Measurements from ENCODE around the gene MSRB3. TPM values are rescaled to one million over a fixed set of nuclear protein-coding genes. Genes with fewer than 3 reads are reported as not detected.
A peak's percentile ranks its signal among the peaks of the same experiment; 100 is the strongest.
"Not testable (repeated sequence)": the region's sequence is repeated elsewhere in the genome, so short reads cannot be mapped to it uniquely, and the experiment has no call there.

Gene MSRB3
- total RNA-seq, 1 donor from 2014 or later: 67.8 TPM

DNA sequence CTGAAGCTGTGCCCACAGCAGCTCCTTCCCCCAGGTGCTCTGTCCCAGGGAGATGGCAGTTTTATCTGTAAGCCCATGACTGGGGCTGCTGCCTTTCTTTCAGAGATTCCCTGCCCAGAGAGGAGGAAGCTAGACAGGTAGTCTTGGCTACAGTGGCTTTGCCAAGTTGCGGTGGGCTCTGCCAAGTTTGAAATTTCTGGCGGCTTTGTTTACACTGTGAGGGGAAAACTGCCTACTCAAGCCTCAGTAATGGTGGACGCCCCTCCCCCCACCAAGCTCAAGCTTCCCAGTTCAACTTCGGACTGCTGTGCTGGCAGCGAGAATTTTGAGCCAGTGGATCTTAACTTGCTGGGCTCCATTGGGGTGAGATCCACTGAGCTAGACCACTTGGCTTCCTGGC lies 124.7 kb downstream of the MSRB3 start:
- DNase-seq: no peak

DNA sequence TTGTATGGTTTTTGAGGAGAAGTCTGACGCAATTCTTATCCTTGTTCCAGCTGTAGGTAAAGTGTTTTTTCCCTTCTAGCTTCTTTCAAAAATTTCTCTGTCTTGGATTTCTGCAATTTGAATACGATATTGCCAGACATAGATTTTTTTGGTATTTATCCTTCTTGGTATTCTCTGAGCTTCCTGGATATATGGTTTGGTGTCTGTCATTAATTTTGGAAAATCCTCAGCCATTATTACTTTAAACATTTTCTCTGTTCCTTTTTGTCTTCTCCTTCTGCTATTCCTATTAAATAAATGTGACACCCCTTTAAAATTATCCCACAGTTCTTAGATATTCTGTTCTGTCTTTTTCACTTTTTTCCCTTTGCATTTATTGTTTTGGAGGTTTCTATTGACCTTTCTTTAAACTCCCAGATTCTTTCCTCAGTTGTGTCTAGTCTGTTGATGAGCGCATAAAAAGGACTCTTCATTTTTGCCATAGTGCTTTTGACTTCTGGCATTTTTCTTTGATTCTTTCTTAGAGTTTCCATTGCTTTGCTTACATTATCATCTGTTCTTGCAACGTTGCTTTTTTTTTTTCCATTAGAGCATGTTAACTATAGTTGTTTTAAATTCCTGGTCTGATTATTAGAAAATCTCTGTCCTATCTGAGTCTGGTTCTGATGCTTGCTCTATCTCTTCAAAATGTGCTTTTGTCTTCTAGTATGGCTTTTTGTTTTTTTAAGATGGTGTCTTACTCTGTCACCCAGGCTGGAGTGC lies 129.1 kb downstream of the MSRB3 start:
- DNase-seq: no peak

DNA sequence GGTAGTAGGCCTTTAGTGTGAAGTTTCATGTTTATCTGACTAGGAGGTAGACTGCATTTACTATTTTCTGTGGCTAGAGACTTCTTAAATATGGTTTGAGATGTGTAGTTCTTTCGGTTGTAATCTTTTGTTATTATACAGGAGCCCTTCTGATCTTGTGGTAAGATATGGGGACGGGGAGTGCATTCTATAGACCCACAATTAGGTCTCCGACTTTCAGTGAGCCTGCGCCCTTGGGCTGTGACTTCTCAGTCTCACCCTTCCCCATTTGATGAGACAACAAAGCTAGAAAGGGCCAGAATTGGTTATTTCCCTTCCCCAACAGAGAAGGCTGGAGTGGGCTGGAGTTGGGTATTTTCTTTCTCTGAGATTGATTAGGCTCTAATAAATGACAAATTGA lies 130.0 kb downstream of the MSRB3 start:
- DNase-seq: no peak

DNA sequence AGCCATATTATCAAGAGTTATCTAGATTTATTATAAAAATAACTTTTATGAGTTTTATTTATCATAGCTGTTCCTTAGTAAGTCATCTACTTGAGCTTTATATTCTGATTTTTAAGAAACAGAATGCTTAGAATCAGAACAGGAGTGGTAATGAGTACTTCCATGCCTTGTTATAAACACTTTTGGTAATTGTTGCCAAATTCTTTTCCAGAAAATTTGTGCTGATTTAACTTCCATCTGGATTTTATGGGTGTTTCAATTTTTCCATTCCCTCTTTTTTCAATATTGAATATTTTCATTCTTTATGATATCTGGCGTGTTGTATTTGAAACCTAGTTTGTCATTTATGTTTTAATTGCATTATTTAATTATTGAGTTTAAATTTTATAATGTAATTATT lies 131.2 kb downstream of the MSRB3 start:
- DNase-seq: peak; percentile 8

DNA sequence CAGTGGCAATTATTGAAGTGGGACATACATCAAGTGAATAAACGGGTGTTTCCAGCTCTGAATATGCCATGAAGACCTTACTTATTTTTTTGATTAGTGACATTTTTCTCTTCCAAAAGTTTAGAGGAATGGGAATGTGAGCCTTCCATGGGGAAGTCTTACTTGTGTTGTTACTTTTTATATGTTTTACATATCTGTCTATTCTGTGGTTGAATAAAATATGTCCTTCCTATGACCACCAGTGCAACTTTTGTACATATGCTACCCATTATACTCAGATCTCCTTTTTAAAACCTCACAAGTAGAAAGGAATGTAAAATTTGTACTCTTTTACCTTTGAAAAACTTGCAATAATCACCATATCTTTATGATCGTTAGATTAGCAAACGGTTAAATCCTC lies 132.7 kb downstream of the MSRB3 start:
- no peak for DNase-seq

DNA sequence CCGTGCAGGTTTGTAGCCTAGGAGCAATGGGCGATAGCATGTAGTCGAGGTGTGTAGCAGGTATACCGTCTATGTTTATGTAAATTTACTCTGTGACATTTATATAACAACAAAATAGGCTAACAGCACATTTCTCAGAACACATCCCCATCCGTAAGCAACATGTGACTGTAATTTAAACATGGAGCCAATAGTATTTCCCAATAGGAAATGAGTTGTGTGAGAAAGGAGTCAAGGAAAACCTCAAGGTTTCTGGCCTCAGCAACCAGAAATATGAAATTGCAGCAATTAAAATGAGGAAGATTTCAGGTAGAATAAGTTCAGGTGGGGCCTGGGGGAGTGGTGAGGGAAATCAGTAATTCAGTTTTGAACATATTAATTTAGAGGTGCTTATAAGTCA lies 136.0 kb downstream of the MSRB3 start:
- no peak for DNase-seq

DNA sequence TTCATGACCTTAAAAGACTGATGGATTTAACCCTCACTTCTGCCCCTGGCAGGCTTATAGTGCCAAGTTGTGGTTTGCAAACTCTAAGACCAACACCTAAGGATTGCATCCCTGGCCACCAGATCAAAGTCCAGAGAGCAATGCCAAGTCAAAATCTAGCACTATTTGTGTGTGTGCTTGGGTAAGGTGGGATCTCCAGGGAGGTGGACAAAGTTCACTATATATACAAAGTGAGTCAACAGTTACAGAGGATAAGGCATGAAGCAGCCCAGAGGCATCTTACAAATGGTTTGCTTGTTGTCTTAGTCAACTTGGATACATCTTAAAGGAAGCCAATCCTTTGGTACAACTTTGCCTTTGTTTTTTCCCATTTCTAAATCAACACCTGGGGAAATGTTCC lies 137.3 kb downstream of the MSRB3 start:
- DNase-seq: no peak

DNA sequence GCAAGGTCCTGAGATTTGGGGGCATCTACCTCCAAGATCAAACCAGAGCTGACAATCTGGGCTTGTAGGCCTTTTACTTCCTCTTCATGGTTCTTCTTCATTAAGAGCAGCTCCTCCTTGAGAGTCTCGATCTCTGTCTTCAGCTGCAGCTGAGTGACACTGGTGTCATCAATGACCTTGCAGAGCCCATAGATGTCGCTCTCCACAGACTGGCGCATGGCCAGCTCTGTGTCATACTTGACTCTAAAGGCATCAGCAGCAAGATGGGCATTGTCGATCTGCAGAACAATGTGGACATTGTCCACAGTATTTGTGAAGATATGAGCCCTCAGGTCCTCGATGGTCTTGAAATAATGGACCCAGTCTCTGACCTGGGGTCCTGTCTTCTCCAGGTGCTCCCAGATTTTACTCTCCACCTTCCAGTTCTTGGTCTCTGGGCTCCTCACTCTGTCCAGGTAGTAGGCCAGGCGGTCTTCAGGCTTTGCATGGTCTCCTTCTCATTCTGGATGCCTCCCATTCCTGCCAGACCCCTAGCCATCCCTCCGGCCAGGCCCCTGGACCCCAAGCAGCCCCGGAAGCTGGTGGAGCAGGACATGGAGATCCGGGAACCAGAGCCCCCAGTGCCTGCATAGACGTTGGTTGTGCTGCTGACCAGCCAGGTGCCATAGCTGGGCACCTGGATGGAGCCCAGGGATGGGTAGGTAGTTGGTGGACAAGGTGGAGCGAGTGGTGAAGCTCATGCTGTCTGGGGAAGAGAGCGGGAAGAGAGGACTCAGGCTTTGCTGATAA lies 141.0 kb downstream of the MSRB3 start:
- DNase-seq: no peak

DNA sequence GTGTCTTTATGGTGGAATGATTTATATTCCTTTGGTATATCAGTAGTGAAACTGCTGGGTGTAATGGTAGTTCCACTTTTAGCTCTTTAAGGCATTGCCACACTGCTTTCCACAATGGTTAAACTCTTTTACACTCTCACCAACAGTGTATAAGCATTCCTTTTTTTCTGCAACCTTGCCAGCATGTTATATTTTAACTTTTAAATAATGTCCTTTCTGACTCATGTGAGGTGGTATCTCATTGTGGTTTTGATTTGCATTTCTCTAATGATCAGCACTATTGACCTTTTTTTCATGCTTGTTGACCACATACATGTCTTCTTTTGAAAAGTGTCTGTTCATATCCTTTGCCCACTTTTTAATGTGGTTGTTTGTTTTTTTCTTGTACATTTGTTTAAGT lies 142.5 kb downstream of the MSRB3 start:
- no peak for DNase-seq

DNA sequence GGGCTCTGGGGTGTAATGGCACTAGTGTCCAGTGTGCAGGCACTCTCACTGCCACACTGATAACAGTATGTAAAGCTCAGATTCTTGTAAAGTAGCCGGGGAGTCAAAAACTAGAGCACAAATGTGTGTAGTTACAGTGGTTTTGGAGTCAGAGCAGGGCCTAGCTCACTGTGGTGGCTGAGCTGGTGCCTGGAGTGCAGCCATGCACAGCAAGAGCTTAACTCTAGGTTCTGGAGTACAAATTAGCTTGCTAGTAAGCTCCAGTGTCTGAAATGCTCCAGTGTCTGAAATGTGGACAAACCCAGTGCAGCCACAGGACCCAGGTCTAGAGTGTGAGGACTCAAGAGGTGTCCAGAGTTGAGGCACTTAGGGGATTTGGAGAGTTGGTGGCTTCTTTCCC lies 149.2 kb downstream of the MSRB3 start:
- DNase-seq: no peak

DNA sequence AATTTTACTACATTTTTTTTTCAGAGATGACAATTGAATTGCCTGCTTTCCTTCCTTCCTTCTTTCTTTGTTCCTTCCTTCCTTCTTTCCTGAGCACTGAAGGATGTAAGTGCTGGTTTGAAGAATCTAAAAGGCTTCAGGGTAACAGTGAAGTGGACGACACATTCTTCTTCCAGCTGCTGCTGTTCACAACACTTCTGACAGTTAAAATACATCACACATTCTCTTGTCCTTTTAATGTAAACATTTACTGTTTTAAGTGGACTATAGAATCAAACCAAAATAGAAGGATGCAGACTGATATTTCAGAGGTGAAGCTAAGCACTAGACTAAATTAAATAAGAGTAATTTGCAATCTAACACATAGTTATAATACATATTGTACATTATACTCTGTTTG lies 151.5 kb downstream of the MSRB3 start:
- DNase-seq: peak; percentile 7

DNA sequence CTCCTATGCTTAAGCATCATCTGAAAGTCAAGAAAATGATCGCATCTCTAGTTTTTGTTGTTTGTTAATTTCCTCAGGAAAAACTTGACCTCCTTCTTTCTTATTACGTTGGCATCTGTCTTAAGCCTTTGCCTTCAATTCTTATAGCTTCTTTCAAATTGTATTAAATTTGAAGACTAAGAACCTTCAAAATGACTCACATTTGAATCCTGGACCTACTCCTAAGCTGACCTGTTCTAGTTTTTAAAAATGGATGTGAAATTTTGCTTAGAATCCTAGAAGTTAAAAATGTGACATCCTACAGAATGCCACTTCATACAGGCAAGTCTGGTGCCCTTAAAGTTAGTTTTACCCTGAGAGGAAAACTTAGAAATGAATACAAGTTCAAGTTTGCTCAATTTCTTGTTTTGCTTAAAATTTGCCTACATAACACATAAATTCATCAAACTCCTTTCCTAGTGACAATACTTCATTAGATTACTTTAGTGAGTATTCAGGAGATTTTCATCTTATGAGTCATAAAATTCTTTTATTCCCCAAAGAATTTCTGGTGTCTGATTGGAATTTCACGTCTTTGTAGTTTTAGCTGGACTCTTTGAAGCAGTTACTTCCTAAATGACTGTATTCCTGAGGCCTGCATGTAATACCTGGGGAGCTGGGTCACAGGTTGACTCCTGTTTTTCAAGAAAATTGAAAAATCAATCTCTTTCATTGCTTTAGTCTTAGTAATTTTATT lies 152.3 kb downstream of the MSRB3 start:
- DNase-seq: peak; percentile 28

DNA sequence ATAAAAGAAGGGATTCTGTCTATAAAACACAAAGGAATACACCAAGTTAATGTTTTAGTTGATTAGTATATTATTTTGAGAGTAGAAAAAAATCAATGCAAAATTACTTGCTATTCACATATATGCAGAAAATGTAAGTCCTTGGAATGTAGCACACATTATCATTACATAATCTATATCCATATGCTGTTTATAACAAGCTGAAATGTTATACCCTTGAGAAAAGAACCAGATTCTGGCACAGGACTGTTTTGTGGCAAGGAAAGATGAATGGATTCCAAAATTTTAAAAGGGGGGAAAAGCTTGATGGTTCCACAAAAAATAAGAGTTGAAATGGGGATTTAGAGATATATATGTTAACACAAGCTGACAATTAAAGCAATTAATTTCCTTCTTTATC lies 153.6 kb downstream of the MSRB3 start:
- peak; percentile 45 for DNase-seq

DNA sequence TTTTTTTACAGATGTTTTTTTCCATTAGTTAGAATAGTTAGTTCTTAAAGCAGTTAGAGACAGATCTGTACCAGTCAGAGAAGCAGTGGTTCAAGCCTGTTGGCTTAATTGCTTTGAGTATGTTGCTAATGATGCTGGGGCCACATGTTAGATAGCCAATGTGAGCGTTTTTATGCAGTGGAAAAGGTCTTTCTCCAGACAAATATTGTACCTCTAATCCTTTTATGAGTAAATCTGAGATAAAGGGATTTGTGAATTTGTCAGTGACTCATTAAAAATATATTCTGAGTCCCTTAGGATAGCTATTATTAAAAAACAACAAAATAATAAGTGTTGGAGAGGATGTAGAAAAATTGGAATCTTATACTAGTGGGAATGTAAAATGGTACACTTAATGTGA lies 154.2 kb downstream of the MSRB3 start:
- peak; percentile 22 for DNase-seq

DNA sequence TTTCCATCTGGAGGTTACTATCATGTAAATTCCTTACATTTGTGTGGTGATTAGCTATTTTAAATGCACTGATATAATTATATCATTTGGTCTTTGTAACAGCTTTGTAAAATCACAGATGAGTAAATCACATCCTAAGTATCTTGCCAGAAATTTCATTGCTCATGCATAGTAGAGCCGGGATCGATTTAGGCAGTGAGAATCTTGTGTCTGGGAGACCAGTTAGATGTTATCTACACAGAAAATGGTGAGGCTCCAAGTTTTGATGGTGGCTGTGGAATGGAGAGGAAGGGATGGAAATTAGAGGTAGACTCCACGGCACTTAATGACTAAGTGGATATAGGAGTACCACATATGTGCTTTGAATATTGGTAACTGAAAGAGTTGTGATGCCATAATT lies 156.3 kb downstream of the MSRB3 start:
- DNase-seq: no peak

DNA sequence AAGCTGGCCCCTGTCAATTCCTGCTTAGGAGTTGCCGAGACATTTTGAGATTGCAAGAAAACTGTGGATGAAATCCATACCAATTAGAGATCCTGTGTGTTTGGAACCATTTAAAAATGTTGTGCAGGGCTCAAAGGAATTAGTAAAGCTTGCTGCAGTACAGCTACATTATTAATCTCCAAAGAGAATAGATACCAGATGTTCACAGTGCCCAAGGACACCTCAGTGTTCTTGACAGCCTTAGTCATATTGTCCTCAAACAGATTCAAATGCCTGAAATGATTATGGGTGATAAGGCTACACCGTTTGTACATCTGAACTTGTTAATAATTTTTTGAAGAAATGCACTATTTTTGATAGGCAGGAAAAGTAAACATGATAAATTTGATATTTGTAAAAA lies 164.6 kb downstream of the MSRB3 start:
- DNase-seq: no peak

DNA sequence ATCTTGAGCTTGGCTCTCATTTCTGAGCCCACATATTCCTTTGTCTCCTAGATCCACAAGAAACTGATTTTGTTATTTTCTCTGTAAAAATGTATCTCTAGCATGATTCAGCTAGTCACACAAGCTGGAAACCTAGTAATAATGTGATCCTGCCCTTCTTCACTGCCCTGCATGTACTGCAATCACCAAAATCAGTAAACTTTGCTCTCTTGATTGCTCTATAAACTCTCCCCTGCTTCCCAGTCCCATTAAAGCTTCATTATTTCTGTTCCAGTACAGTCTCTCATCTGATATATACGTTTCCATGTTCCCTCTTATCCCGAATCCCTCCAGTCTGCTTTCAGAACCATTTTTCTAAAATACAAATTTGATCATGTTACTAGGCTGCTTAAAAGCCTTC lies 166.5 kb downstream of the MSRB3 start:
- DNase-seq: no peak

DNA sequence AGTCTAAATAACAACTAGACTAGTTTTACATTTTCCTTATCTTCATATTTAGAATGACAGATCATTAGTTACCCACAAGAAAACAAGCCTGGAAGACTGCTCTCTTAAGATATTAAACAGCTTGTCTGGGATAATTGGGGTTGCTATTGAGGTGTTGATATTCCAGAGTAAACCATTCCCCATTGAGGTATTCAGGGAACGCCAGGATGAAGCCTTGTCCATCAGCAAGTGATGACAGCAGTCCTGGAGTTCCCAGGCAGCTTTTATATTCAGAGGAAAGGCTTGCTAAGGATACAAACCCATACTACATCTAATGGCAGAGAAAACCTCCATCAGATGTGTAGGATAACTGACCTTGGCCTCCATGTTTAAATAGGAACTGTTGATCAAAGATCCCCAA lies 168.4 kb downstream of the MSRB3 start:
- DNase-seq: no peak

DNA sequence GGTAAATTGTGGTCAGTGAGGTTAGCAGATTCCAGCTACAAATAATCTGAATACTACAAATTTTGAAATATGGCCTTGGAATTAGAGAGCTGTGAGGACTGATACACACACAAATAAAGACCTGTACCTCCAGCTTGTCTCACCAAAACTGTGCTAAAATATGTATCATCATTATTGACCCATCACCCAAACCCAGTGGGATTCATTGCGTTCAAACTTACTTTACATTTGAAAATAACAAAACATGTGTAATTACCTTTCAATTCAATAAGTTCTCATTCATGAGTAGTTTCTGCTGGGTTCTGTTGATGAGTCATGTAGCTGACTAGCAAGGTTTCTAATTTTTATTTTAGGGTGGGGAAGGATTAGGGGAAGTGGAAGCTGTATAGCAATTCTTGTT lies 170.9 kb downstream of the MSRB3 start:
- no peak for DNase-seq

DNA sequence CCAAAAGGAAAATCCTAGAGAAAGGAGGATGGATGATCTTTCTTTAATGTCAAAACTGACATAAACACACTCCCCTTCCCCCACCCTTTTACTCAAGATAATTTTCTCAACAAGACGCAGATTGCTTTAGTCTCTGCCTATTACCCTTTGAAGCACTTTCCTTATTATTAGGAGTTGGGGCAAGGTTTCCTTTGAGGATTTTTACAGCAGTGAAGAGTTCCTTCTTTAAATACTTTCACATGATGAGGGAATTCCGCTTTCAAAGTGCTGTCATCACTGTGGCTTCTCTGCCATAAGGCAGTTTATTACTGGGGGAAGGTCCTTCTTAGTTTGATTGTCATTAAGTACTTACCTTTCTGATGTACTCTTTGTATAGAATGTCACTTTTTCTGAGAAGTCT lies 172.1 kb downstream of the MSRB3 start:
- DNase-seq: no peak

DNA sequence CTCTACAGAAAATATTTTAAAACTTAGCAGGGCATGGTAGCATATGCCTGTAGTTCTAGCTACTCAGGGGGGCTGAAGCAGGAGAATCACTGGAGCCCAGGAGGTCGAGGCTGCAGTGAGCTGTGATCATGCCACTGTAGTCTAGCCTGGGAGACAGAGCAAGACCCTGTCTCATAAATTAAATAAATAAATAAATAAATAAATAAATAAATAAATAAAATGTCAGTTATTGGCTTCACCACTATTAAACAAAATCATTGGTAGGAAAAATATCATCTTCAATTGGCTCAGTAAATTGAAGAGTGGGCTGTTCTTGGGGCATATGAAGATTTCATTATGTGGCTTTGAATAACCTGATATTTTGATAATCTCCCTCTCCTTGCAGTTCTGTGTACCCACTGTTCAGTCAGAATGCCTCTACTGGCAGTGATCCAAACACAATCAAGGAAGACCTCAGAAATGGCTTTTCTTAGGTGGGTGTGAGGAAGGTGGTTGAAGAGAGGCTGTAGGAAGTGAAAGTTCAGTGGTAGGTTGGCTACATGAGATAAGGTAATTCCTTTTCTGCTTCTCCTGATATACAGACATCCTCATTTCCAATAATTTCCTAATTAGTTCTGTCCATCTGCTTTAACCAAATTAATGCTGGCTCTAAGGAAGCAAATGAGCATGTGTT lies 175.8 kb downstream of the MSRB3 start:
- no peak for DNase-seq

DNA sequence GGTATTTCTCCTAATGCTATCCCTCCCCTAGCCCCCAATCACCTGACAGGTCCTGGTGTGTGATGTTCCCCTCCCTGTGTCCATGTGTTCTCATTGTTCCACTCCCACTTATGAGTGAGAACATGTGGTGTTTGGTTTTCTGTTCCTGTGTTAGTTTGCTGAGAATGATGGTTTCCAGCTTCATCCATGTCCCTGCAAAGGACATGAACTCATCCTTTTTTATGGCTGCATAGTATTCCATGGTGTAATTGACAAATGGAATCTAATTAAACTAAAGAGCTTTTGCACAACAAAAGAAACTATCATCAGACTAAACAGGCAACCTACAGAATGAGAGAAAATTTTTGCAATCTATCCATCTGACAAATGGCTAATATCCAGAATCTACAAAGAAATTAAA lies 178.9 kb downstream of the MSRB3 start:
- DNase-seq: not testable (repeated sequence)

DNA sequence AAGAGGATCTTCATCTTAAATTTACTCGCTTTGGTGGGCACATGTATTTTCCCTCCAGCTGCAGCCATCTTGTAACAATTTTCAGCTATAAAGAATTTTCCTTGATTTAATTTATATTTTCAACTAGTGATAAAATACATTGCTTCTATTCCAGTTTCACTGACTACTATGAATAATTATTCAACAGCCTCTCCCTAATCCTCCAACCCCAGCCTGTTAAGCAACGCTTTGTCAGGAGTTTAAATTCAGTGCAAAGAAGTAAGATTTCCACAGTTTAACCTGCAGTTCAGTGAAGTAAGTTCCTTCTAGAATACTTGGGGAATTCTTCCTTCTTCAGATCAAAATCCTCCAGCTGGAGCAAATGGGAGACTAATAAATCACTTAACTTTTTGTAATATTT lies 180.2 kb downstream of the MSRB3 start:
- DNase-seq: no peak
